Body of pancreas (tissue), 4 donors: ENCODE results near the gene ADCY2.

Experiments
- CTCF ChIP-seq, 7 experiments: fragments of 450-650 bp in 4 of 7; fragments of 200-600 bp in 3 of 7; sonication (generic) in 3 of 7; IDR thresholded peaks; one replicate each; pipeline ENCODE4 v1.5.1; 2016 to 2019; ENCODE audit warnings: antibody characterized with exemption in 7 of 7
- POLR2A ChIP-seq, 3 donors: fragments of 450-650 bp; IDR thresholded peaks; one replicate each; pipeline ENCODE4 v1.6.1; 2016; ENCODE audit warnings: antibody characterized with exemption in 3 of 3, mild to moderate bottlenecking in 2 of 3

DNA sequence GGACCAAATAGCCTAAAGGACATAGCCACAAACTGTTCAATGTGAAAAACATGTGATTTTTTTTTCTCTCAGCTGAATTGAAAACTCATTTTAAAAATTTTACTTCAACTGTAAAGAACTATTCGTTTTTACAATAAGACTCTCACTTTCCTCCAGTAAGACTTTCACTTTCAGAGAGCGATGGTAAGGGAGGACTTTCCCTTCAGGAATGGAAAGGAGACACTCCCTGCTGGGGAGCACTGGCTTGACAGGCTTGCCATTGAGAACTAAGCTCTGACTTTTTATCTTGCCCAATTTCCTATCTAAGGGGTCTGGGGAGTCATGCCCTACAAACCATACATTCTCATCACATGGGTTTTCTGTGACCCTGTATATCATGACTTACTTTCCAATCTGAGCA, 268.3 kb downstream of the ADCY2 start:
- TF ChIP-seq POLR2A (IDR thresholded peaks at IDR 0.05): no peak
- TF ChIP-seq CTCF (IDR thresholded peaks at IDR 0.05): no peak
